BJ (cell line): ENCODE measurements around the gene SOX1. TPM values are rescaled to one million over a fixed set of nuclear protein-coding genes. Genes with fewer than 3 reads are reported as not detected.

Experiments used
- CTCF ChIA-PET: fragments of 350-600 bp; formaldehyde crosslinking; extraction: SDS; loops from one replicate; lab custom pipeline; 2021; ENCODE audit warnings: antibody characterized with exemption, inconsistent platforms; lab: Yijun Ruan, JAX
- POLR2A ChIA-PET: fragments of 300-600 bp; sonication (Branson Sonifier 250); formaldehyde crosslinking; extraction: SDS; loops from one replicate; lab custom pipeline; 2021; ENCODE audit warnings: antibody characterized with exemption; lab: Charles Lee
- DNase-seq: peaks from one replicate; pipeline ENCODE4 v3.0.0-alpha.2; 2011; ENCODE audit warnings: low read depth
- H3K27me3 ChIP-seq: 2 replicates; pipeline ENCODE4 v1.6.0; 2011; ENCODE audit warnings: low read length; ENCODE audit not compliant: control insufficient read depth, insufficient read depth
- H3K36me3 ChIP-seq: 2 replicates; pipeline ENCODE4 v1.5.1; 2011; ENCODE audit warnings: low read length; ENCODE audit not compliant: control insufficient read depth, insufficient read depth
- H3K4me3 ChIP-seq: 2 replicates; pipeline ENCODE4 v1.5.1; 2011; ENCODE audit warnings: low read depth, mild to moderate bottlenecking, control low read depth, low read length
- CTCF ChIP-seq: IDR thresholded peaks from 2 replicates; pipeline ENCODE4 v1.5.1; 2011; ENCODE audit warnings: low read depth, mild to moderate bottlenecking, control low read depth, inconsistent platforms, low read length, moderate library complexity; ENCODE audit not compliant: insufficient read depth
- polyA plus RNA-seq: library from polyadenylated mRNA; depleted of rRNA; stranded (reverse); fragments of >200 nt; gene quantifications from 2 replicates; pipeline ENCODE4 v1.2.3, GENCODE V29; 2011

Gene SOX1
- polyA plus RNA-seq, 1 experiment = not detected

DNA sequence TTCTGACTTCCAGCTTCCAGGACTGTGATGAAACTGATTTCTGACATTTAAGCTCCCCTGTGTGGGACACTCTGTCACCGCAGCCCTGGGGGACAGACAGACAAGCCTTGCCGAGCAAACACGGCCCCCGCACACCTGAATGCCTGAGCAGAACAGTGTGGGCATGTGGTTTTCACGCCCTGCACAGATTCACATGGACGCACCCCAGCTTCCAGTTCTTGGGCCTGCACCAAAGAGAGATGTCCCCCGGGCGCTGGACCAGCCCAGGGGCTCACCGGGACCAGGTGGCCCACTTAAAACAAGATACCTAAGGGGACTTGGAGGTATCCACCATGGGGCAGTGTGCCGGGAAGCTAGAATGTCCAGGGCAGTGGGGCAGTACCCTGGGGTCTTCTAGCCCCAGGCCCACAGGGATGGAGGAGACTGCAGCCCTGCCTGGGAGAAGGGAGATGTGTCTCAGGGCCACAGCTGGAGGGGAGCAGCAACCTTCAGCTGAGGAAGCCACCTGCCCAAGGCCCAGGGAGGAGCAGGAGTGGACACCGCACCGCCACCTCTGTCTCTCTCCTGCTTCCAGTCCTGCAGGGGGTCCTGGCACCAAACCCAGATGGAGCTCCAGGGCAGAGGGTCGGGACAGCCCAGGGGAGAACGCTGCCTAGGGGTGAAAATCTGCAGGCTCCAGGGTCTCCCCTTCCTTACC lies 50.5 kb downstream of the SOX1 start:
- H3K27me3 ChIP-seq = no peaks in the 10 kb centered on the region
- no peak for DNase-seq
- no peak for TF ChIP-seq CTCF
- no peak overlapping the region for H3K4me3 ChIP-seq
- H3K36me3 ChIP-seq = no peaks in the 10 kb centered on the region
- ChIA-PET CTCF (no interaction called here), POLR2A (no interaction called here)

- H3K27me3 ChIP-seq = no peaks in the 10 kb centered on the region
- ChIA-PET POLR2A (no interaction called here), CTCF (interaction anchor here (0.6 kb wide), 1 partner anchor 23 kb away, joined by 3 read pairs; no protein-coding TSS in a partner anchor)
- DNase-seq = no peak
- H3K36me3 ChIP-seq = no peaks in the 10 kb centered on the region
- H3K4me3 ChIP-seq = no peak overlapping the region
- TF ChIP-seq CTCF = no peak
Measured at GRCh38 chr13:112117955-112118302, 51.0 kb downstream of the SOX1 start.

GRCh38 chr13:112118451-112119064 lies 51.6 kb downstream of the SOX1 start:
- POLR2A ChIA-PET = no interaction called here
- no peaks in the 10 kb centered on the region for H3K27me3 ChIP-seq

DNA sequence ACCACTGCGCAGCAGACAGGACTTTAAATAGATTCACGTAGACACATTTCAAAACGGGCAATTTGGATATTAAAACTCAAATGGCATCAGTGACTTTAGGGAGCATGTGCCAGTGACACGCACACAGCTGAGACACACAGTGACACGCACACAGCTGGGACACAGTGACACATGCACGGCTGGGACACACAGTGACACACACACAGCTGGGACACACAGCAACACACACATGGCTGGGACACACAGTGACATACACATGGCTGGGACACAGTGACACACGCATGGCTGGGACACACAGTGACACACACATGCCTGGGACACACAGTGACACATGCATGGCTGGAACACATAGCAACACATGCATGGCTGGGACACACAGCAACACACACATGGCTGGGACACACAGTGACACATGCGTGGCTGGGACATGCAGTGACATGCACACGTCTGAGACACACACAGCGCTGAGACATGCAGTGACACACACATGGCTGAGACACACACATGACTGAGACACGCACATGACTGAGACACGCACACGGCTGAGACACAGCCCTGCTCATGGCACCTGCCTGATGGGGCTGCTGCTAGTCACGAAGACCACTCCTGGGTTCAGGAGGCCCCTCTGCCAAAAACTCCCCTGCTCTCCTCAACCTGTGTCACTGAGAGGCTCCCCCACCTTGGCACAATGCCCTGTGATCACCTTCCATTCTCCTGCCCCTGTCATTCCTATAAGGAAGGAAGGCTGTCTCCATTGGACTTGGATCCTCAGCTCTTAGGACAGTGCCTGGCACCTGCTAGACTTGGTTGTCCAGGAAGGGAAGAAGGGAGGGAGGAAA lies 52.5 kb downstream of the SOX1 start:
- ChIA-PET CTCF (no interaction called here), POLR2A (no interaction called here)
- no peak for TF ChIP-seq CTCF
- Histone ChIP-seq H3K36me3 (no peaks in the 10 kb centered on the region), H3K4me3 (no peak overlapping the region), H3K27me3 (no peaks in the 10 kb centered on the region)
- no peak for DNase-seq

More at GRCh38 chr13:112118451-112119064, 51.6 kb downstream of the SOX1 start:
- Histone ChIP-seq H3K36me3 (no peaks in the 10 kb centered on the region), H3K4me3 (no peak overlapping the region)
- TF ChIP-seq CTCF = no peak
- DNase-seq = no peak
- CTCF ChIA-PET = interaction anchor here (0.6 kb wide), 1 partner anchor 23 kb away, joined by 3 read pairs; no protein-coding TSS in a partner anchor

- no peak for TF ChIP-seq CTCF
- DNase-seq = no peak
- CTCF ChIA-PET = no interaction called here
- no peak overlapping the region for H3K4me3 ChIP-seq
- no peaks in the 10 kb centered on the region for H3K36me3 ChIP-seq
- no peaks in the 10 kb centered on the region for H3K27me3 ChIP-seq
- POLR2A ChIA-PET = no interaction called here
Measured at GRCh38 chr13:112120031-112120373, 53.1 kb downstream of the SOX1 start.
